ENCODE measurements around the gene SEPHS2.
"Not testable (repeated sequence)": the region's sequence is repeated elsewhere in the genome, so short reads cannot be mapped to it uniquely, and the experiment has no call there.

Gene SEPHS2

GRCh38 chr16:30445408-30446202 is at the start of gene SEPHS2:
Gene SEPHS2 (minus strand): TSS chr16:30445874. CDS start chr16:30445727, 147 bp downstream.
- in situ Hi-C loops (cut with MboI; ENCODE audit: low sequenced_read_pairs), result loop anchor here (10.0 kb wide), 2 partner anchors 49 to 159 kb away; no protein-coding TSS in a partner anchor

GRCh38 chr16:30494709-30495108 is 49.0 kb upstream of the SEPHS2 start:
- in situ Hi-C loops (cut with MboI; ENCODE audit: low sequenced_read_pairs), result loop anchor here (10.0 kb wide), 1 partner anchor 50 kb away; the partner anchor contains the start of gene SEPHS2

- in situ Hi-C loops (cut with MboI; ENCODE audit: low sequenced_read_pairs), result loop anchor here (10.0 kb wide), 1 partner anchor 49 kb away; the partner anchor contains the start of gene SEPHS2
Measured at GRCh38 chr16:30493941-30494488, 48.3 kb upstream of the SEPHS2 start.

- in situ Hi-C loops (cut with MboI; ENCODE audit: low sequenced_read_pairs), result loop anchor here (10.0 kb wide), 1 partner anchor 47 kb away; the partner anchor contains the start of gene SEPHS2
Measured at GRCh38 chr16:30491744-30492308, 46.2 kb upstream of the SEPHS2 start.

- in situ Hi-C loops (cut with MboI; ENCODE audit: low sequenced_read_pairs), result loop anchor here (10.0 kb wide), 1 partner anchor 46 kb away; the partner anchor contains the start of gene SEPHS2
Measured at GRCh38 chr16:30491229-30491628, 45.6 kb upstream of the SEPHS2 start.

GRCh38 chr16:30490210-30490609 is 44.5 kb upstream of the SEPHS2 start:
- in situ Hi-C loops (cut with MboI; ENCODE audit: low sequenced_read_pairs), result loop anchor here (10.0 kb wide), 1 partner anchor 45 kb away; the partner anchor contains the start of gene SEPHS2

GRCh38 chr16:30488764-30489605 is 43.3 kb upstream of the SEPHS2 start:
- in situ Hi-C loops (cut with MboI; ENCODE audit: low sequenced_read_pairs), result no loop called here

GRCh38 chr16:30485818-30486436 is 40.3 kb upstream of the SEPHS2 start:
- in situ Hi-C loops (cut with MboI; ENCODE audit: low sequenced_read_pairs), result no loop called here

GRCh38 chr16:30484887-30485286 is 39.2 kb upstream of the SEPHS2 start:
- in situ Hi-C loops (cut with MboI; ENCODE audit: low sequenced_read_pairs), result no loop called here

GRCh38 chr16:30482366-30482765 is 36.7 kb upstream of the SEPHS2 start:
- in situ Hi-C loops (cut with MboI; ENCODE audit: low sequenced_read_pairs), result no loop called here

GRCh38 chr16:30481381-30481780 is 35.7 kb upstream of the SEPHS2 start:
- in situ Hi-C loops (cut with MboI; ENCODE audit: low sequenced_read_pairs), result no loop called here

- in situ Hi-C loops (cut with MboI; ENCODE audit: low sequenced_read_pairs), result no loop called here
Measured at GRCh38 chr16:30478766-30479478, 33.2 kb upstream of the SEPHS2 start.

- in situ Hi-C loops (cut with MboI; ENCODE audit: low sequenced_read_pairs), result not testable (repeated sequence)
Measured at GRCh38 chr16:30477773-30478172, 32.1 kb upstream of the SEPHS2 start.

GRCh38 chr16:30476991-30477390 is 31.3 kb upstream of the SEPHS2 start:
- in situ Hi-C loops (cut with MboI; ENCODE audit: low sequenced_read_pairs), result no loop called here

- in situ Hi-C loops (cut with MboI; ENCODE audit: low sequenced_read_pairs), result no loop called here
Measured at GRCh38 chr16:30474684-30475083, 29.0 kb upstream of the SEPHS2 start.

- in situ Hi-C loops (cut with MboI; ENCODE audit: low sequenced_read_pairs), result no loop called here
Measured at GRCh38 chr16:30474074-30474452, 28.4 kb upstream of the SEPHS2 start.

GRCh38 chr16:30473231-30474073 is 27.8 kb upstream of the SEPHS2 start:
- in situ Hi-C loops (cut with MboI; ENCODE audit: low sequenced_read_pairs), result no loop called here

- in situ Hi-C loops (cut with MboI; ENCODE audit: low sequenced_read_pairs), result no loop called here
Measured at GRCh38 chr16:30472328-30472942, 26.8 kb upstream of the SEPHS2 start, which contains the start of gene ITGAL. Gene ITGAL (plus strand): TSS chr16:30472742. CDS start chr16:30472838, 96 bp downstream.

Data from HL-60/S4 treated with phorbol 12-myristate 13-acetate at 8.2 ng/mL for 4 days and 3 days (cell line).